GM18526 (cell line): ENCODE results near the gene IL1R1.

Experiments used
- POLR2A ChIP-seq: IDR thresholded peaks from 3 replicates; pipeline ENCODE4 v1.6.1; 2011; ENCODE audit not compliant: insufficient read length; ENCODE audit errors: extremely low read depth

Gene IL1R1, protein sequence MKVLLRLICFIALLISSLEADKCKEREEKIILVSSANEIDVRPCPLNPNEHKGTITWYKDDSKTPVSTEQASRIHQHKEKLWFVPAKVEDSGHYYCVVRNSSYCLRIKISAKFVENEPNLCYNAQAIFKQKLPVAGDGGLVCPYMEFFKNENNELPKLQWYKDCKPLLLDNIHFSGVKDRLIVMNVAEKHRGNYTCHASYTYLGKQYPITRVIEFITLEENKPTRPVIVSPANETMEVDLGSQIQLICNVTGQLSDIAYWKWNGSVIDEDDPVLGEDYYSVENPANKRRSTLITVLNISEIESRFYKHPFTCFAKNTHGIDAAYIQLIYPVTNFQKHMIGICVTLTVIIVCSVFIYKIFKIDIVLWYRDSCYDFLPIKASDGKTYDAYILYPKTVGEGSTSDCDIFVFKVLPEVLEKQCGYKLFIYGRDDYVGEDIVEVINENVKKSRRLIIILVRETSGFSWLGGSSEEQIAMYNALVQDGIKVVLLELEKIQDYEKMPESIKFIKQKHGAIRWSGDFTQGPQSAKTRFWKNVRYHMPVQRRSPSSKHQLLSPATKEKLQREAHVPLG

DNA sequence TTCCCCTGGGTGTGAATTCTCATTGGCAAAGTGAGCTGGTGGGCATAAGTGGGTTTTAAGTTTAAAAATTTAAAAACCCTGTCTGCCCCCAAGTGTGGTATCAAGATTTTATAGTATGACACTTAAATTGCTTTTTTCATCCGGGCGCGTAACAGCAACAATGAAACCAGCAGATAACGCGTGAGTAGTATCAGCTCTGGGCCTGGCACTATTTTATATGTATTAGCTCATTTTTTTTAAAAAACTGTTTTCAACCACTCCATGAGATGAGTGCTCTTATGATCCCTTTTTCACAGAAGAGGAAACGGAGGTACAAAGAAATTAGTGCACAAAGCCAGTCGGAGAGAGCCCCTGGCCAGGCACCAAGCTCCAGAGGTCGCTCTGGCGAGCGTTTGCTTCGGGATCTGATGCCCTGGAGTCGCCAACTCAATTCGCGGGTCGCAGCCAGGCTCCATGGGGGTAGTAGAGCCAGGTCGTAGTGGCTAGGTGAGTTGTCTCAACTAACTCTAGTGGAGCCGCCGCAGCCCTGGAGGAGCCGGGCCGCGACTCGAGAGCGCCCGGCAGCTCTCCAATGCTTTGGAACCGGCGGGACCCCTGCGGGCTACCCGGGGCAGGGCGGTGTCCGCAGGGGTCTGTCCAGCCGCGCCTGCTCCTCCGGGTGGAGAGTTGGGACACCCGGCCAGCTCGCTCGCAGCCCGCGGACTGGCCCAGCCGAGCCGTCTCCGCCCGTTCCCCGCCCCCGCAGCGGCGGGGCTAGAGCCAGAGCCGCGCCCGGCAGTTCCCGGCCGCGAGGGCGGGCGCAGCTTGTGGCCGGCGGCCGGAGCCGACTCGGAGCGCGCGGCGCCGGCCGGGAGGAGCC, at the start of gene IL1R1:
Gene IL1R1 (plus strand): TSS at position 777 of the 859 bp plus-strand sequence. CDS start 14,979 bp downstream, outside the sequence.
- TF ChIP-seq POLR2A: no peak

GRCh38 chr2:102093662-102094061, 48.9 kb upstream of the IL1R1 start:
- no peak for TF ChIP-seq POLR2A

GRCh38 chr2:102094917-102095316, 47.6 kb upstream of the IL1R1 start:
- TF ChIP-seq POLR2A: no peak

- no peak for TF ChIP-seq POLR2A
Measured at GRCh38 chr2:102096103-102096502, 46.4 kb upstream of the IL1R1 start.

GRCh38 chr2:102098756-102099155, 43.8 kb upstream of the IL1R1 start:
- TF ChIP-seq POLR2A: no peak

- no peak for TF ChIP-seq POLR2A
Measured at GRCh38 chr2:102099536-102100298, 42.8 kb upstream of the IL1R1 start.

DNA sequence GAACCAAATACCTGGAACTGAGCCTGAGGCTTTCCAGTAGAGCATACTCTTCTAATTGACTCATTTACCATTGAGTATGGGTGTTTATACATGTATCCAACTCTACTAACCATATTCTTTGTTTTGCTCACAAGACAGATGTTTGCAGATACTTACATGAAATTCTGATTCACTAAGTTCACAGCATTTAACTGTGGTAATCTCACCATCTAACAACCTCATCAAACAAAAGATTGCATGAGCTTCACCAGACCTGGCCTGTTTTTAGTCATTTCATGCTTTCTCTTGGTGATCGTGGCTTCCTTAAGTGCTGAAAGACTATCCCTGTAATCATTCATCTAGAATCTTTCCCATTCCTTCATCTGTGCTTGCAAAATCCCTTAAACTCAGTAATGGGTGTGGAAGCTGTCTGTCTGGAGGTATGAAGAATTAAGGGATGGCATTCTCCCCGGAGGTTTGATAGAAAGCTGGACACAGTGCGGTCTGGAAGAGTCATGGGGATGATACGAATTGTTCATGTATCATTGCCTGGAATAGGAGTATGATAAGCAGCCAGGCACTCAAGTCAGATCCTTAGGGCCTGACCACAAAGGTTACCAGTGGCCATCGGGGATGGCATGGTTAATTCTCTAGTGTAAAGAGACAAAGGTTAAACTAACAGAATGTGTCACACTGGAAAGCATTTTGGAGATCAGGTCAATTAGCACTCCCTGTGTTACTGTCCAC, 42.0 kb upstream of the IL1R1 start:
- no peak for TF ChIP-seq POLR2A

- no peak for TF ChIP-seq POLR2A
Measured at GRCh38 chr2:102101097-102101848, 41.3 kb upstream of the IL1R1 start.

GRCh38 chr2:102101849-102102635, 40.5 kb upstream of the IL1R1 start:
- TF ChIP-seq POLR2A: no peak

DNA sequence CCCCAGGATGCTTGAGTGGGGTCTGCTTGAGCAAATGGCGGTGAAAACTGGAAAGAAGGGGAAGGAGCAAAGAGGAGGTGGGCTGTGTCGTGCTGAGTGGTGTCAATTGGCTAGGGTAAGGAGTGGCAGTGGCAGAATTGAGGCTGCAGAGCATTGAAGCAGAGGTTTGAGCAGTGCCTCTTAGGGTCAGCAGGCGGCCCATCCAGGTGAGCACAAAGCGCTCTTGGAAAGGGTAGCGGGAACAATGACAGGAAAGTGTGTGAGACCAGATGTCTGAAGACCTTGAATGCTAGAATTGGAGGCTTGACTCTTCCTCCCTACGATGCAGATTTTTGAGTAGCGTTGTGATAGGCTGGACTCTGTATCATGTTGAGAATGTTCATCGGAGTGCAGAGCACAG, 39.3 kb upstream of the IL1R1 start:
- no peak for TF ChIP-seq POLR2A

- no peak for TF ChIP-seq POLR2A
Measured at GRCh38 chr2:102103992-102104871, 38.3 kb upstream of the IL1R1 start.

- no peak for TF ChIP-seq POLR2A
Measured at GRCh38 chr2:102106133-102106556, 36.4 kb upstream of the IL1R1 start.
